ENCODE results near the gene TMEM72.

- TF ChIP-seq CTCF (IDR thresholded peaks at IDR 0.05) (no peak), POLR2A (IDR thresholded peaks at IDR 0.05) (no peak)
These were observed 14.1 kb downstream of the TMEM72 start for GRCh38 chr10:44925224-44925623.
